WTC11 (cell line): ENCODE results near the gene CYP46A1.

ENCODE experiments used
- NFATC4 ChIP-seq: fragments of 250-450 bp; sonication (Bioruptor Pico); IDR thresholded peaks from 2 replicates; pipeline ENCODE4 v1.9.0; 2021; ENCODE audit warnings: mild to moderate bottlenecking
- NFYB ChIP-seq: sonication (generic); formaldehyde crosslinking; conservative IDR thresholded peaks from 2 replicates; pipeline ENCODE4 v1.8.0; 2022; ENCODE audit warnings: low read depth, missing genetic modification reagents
- OVOL2 ChIP-seq: fragments of 250-450 bp; sonication (Bioruptor Pico); IDR thresholded peaks from 2 replicates; pipeline ENCODE4 v1.9.0; 2021; ENCODE audit warnings: mild to moderate bottlenecking, borderline replicate concordance
- SP1 ChIP-seq: sonication (generic); formaldehyde crosslinking; conservative IDR thresholded peaks from 2 replicates; pipeline ENCODE4 v1.8.1; 2022; ENCODE audit warnings: missing genetic modification reagents
- ZNF219 ChIP-seq: sonication (generic); formaldehyde crosslinking; IDR thresholded peaks from 2 replicates; pipeline ENCODE4 v1.8.0; 2023; ENCODE audit warnings: missing genetic modification reagents, mild to moderate bottlenecking, borderline replicate concordance
- ZNF263 ChIP-seq: sonication (generic); formaldehyde crosslinking; IDR thresholded peaks from 2 replicates; pipeline ENCODE4 v1.8.1; 2022; ENCODE audit warnings: low read depth, mild to moderate bottlenecking, moderate library complexity, missing genetic modification reagents
- TF ChIP-seq, protein P1 (sequence below): sonication (generic); formaldehyde crosslinking; IDR thresholded peaks from 2 replicates; pipeline ENCODE4 v1.8.1; 2022; ENCODE audit warnings: missing genetic modification reagents, borderline replicate concordance
- TF ChIP-seq, protein P2 (sequence below): sonication (generic); formaldehyde crosslinking; IDR thresholded peaks from 2 replicates; pipeline ENCODE4 v1.8.0; 2022; ENCODE audit warnings: mild to moderate bottlenecking, missing genetic modification reagents
- TF ChIP-seq, protein P3 (sequence below): sonication (generic); formaldehyde crosslinking; IDR thresholded peaks from 2 replicates; pipeline ENCODE4 v1.8.1; 2023; ENCODE audit warnings: mild to moderate bottlenecking, missing genetic modification reagents
- TF ChIP-seq, protein P4 (sequence below): fragments of 200-600 bp; IDR thresholded peaks from 2 replicates; pipeline ENCODE4 v1.8.0; 2022; ENCODE audit warnings: antibody characterized with exemption
- TF ChIP-seq, protein P5 (sequence below): sonication (generic); formaldehyde crosslinking; IDR thresholded peaks from 2 replicates; pipeline ENCODE4 v1.8.0; 2022; ENCODE audit warnings: mild to moderate bottlenecking, missing genetic modification reagents

DNA sequence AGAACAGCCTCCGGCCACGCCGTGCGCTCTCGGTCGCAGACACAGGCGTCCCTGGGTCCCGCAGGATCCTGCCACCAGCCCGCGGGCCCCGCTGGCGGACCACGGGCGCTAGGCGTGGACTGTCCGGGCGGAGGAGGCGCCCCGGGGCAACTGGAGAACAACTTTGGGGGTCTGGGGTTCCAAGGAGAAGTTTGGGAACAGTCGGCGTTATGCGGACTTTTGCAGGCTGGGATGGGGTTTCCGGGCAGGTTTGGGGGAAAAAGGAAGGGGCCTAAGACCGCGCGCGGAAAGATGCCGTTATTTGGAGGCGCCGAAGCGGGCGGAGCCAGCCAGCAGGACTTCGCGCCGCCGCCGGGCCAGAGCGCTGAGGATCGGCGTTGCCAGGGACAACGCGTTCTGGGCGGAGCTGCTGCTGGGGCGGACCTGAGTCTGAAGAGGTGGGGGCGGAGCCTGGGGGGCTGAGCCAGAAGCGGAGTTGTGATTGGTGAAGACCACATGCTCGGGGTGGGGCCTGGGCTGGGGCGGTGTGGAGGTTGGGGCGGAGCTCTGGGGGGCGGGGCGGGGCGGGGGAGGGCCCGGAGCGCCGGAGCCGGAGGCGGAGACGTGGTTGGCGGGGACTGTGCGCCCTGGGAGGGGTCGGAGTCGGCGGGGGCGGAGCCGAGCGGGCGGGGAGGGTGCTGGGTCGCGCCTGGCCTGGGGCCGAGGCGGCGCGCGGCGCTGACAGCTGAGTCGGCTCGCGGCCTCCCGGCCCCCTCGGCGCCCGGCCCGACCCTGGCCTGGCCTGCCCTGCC is at the start of gene CYP46A1:
- TF ChIP-seq, protein P1, sequence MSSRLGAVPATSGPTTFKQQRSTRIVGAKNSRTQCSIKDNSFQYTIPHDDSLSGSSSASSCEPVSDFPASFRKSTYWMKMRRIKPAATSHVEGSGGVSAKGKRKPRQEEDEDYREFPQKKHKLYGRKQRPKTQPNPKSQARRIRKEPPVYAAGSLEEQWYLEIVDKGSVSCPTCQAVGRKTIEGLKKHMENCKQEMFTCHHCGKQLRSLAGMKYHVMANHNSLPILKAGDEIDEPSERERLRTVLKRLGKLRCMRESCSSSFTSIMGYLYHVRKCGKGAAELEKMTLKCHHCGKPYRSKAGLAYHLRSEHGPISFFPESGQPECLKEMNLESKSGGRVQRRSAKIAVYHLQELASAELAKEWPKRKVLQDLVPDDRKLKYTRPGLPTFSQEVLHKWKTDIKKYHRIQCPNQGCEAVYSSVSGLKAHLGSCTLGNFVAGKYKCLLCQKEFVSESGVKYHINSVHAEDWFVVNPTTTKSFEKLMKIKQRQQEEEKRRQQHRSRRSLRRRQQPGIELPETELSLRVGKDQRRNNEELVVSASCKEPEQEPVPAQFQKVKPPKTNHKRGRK (CRISPR knock-in tag), result no peak
- TF ChIP-seq NFYB (CRISPR knock-in tag) (no peak), ZNF263 (no peak), SP1 (CRISPR knock-in tag) (peak; percentile 83), ZNF219 (no peak), NFATC4 (CRISPR knock-in tag) (no peak), OVOL2 (CRISPR knock-in tag) (no peak)
- TF ChIP-seq, protein P2, sequence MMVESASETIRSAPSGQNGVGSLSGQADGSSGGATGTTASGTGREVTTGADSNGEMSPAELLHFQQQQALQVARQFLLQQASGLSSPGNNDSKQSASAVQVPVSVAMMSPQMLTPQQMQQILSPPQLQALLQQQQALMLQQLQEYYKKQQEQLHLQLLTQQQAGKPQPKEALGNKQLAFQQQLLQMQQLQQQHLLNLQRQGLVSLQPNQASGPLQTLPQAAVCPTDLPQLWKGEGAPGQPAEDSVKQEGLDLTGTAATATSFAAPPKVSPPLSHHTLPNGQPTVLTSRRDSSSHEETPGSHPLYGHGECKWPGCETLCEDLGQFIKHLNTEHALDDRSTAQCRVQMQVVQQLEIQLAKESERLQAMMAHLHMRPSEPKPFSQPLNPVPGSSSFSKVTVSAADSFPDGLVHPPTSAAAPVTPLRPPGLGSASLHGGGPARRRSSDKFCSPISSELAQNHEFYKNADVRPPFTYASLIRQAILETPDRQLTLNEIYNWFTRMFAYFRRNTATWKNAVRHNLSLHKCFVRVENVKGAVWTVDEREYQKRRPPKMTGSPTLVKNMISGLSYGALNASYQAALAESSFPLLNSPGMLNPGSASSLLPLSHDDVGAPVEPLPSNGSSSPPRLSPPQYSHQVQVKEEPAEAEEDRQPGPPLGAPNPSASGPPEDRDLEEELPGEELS (CRISPR knock-in tag), result no peak
- TF ChIP-seq, protein P3, sequence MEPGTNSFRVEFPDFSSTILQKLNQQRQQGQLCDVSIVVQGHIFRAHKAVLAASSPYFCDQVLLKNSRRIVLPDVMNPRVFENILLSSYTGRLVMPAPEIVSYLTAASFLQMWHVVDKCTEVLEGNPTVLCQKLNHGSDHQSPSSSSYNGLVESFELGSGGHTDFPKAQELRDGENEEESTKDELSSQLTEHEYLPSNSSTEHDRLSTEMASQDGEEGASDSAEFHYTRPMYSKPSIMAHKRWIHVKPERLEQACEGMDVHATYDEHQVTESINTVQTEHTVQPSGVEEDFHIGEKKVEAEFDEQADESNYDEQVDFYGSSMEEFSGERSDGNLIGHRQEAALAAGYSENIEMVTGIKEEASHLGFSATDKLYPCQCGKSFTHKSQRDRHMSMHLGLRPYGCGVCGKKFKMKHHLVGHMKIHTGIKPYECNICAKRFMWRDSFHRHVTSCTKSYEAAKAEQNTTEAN, result no peak
- TF ChIP-seq, protein P4, sequence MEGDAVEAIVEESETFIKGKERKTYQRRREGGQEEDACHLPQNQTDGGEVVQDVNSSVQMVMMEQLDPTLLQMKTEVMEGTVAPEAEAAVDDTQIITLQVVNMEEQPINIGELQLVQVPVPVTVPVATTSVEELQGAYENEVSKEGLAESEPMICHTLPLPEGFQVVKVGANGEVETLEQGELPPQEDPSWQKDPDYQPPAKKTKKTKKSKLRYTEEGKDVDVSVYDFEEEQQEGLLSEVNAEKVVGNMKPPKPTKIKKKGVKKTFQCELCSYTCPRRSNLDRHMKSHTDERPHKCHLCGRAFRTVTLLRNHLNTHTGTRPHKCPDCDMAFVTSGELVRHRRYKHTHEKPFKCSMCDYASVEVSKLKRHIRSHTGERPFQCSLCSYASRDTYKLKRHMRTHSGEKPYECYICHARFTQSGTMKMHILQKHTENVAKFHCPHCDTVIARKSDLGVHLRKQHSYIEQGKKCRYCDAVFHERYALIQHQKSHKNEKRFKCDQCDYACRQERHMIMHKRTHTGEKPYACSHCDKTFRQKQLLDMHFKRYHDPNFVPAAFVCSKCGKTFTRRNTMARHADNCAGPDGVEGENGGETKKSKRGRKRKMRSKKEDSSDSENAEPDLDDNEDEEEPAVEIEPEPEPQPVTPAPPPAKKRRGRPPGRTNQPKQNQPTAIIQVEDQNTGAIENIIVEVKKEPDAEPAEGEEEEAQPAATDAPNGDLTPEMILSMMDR, result no peak
- TF ChIP-seq, protein P5, sequence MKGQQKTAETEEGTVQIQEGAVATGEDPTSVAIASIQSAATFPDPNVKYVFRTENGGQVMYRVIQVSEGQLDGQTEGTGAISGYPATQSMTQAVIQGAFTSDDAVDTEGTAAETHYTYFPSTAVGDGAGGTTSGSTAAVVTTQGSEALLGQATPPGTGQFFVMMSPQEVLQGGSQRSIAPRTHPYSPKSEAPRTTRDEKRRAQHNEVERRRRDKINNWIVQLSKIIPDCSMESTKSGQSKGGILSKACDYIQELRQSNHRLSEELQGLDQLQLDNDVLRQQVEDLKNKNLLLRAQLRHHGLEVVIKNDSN (CRISPR knock-in tag), result no peak
